ENCODE data around the gene WDR19.
A peak's percentile ranks its signal among the peaks of the same experiment; 100 is the strongest.
"Not testable (repeated sequence)": the region's sequence is repeated elsewhere in the genome, so short reads cannot be mapped to it uniquely, and the experiment has no call there.

WDR19 gene

DNA sequence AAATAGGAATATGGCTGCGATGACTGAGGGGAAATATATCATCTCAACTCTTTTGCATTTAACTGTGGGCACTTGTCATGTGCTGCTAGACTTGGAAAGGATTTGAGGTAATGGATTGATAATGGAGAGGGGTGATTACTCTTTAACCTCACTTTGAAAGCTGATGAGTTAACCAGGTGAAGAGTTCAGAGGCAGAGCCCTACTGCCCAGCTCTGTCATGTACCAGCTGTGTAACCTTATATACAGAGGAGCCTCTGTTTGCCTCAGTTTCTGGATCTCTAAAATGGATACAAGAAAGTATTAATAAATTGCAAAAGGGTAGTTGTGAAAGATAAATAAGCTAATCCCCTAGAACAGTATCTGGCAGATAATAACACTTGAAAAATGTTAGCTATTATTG lies 51.5 kb downstream of the WDR19 start:
- no peak for DNase-seq

DNA sequence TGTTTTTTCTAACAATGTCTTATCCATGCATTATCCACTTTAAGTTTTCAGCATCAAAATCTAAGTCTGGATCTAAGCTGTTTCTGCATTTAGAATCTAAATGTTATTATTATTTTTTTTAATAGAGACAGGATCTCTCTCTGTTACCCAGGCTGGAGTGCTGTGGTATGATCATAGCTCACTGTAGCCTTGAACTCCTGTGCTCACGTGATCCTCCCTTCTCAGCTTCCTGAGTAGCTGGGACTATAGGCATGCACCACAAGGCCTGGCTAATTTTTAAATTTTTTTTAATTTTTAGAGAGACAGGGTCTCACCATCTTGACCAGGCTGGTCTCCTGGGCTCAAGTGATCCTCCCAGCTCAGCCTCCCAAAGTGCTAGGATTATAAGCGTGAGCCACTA lies 52.7 kb downstream of the WDR19 start:
- DNase-seq = no peak

DNA sequence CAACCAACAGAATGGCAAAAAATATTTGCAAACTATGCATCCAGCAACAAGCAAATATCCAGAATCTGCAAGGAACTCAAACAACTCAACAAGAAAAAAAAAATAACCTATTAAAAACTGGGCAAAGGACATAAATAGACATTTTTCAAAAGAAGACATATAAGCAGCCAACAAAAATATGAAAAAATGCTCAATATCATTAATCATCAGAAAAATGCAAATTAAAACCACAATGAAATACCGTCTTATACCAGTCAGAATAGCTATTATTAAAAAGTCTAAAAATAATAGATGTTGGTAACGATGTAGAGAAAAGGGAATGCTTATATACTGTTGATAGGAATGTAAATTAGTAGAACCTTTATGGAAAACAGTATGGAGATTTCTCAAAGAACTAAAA lies 53.4 kb downstream of the WDR19 start:
- DNase-seq = no peak

DNA sequence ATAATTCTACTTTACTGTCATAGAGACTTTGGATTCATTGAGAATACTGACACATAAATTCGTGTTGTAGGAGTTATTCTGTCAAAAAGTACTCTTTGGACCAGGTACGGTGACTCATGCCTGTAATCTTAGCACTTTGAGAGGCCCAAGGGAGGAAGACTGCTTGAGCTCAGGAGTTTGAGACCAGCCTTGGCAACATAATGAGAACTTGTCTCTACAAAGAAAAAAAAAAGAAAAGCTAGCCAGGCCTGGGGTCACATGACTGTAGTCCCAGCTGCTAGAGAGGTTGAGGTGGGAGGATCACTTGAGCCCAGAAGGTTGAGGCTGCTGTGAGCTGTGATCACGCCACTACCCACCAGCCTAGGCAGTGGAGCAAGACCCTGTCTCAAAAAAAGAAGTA lies 54.9 kb downstream of the WDR19 start:
- DNase-seq = no peak

DNA sequence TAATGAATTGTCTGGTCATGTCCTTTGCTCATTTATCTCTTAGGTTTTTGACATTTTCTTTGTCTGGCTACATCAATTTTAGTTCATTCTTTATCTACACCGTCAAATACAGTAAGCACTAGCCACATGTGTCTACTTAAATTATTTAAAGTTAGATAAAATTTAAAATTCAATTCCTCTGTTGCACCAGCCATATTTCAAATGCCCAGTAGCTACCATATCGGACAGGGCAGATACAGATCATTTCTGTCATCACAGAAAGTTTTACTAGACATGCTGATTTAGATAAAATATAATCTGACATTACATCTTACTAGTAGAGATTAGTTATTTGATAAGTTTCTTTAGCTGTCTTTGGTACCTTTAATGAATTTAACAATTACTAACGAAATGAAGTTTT lies 61.1 kb downstream of the WDR19 start:
- no peak for DNase-seq

DNA sequence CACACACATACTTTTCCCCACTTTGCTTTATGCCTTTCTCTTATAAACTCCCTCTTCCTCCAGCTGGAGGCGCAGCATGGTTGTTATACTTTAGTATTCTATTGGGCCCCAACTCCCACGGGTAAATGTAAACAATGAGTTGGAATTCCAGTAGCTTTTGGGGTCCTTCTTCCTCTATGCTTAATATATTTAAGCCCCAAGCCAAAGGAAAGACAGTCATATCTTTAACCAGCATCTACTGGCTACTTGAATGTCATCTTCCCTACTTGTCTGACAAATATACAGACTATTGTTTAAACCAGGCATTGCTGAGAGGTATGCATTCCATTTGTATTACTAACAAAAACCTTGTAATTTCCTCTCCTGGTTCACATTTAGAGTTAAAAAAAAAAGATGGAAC lies 72.9 kb downstream of the WDR19 start:
- DNase-seq = no peak

DNA sequence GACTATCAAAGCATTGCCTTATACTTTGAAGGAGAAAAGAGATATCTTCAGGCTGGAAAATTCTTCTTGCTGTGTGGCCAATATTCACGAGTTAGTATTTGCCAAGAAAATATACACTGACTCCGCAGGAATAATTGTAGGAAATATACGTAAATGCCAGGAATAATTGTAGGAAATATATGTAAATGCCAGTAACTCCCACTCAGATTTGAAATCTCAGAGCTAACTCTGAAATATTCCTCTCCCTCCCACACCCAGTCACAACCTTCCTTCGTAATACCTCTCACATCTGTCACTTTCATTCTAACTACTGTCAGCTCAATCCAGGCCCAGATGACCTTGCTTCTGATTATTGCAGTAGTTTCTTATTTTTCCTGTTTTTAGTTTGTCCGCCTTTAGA lies 73.5 kb downstream of the WDR19 start:
- DNase-seq = no peak

DNA sequence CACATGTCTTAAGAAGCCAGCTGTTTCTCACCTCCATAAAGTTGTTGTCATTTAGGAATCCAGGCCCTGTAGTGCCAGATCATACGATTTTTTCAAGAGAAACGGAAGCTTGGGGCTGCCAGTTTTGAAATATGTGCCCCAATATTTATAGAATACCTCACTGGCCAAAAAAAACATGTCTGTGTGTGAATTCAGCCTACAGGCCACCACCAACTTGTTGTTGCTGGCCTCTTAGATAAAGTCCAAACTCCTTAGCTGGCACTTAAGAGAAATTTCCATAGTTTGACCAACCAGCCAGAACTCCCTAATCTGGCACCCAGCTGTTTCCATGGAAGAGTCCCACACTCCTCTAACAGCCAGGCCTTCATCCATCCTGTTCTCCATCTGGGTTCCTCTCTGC lies 74.1 kb downstream of the WDR19 start:
- DNase-seq = no peak

DNA sequence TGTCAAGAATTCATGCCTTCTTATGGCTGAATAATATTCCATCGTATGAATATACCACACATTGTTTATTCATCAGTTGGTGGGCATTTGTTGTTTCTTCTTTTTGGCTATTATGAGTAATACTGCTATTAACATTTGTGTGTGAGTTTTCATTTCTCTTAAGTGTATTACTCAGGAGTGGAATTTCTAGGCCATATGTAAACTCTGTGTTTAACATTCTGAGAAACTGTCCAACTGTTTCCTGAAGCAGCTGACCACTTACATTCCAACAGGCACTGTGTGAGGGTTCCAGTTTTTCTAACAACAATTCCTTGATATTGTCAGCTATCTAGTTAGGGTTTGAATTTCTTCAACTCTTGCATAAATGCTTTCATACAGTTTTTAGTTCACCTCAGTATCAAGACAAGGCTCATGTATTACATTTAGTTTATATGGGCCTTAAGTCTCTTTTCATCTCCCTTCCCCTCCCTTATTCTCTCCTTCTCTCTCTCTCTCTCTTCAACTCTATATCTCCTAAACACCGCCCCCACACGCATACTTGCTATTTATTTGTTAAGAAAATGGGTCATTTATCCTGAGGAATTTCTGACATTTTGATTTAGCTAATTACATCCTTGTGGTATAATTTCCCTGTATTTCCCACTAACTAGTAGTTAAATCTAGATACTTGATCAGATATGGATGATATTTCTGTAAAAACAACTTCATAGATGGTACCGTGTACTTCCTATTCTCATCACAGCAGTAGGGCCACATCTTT lies 77.4 kb downstream of the WDR19 start:
- no peak for DNase-seq

DNA sequence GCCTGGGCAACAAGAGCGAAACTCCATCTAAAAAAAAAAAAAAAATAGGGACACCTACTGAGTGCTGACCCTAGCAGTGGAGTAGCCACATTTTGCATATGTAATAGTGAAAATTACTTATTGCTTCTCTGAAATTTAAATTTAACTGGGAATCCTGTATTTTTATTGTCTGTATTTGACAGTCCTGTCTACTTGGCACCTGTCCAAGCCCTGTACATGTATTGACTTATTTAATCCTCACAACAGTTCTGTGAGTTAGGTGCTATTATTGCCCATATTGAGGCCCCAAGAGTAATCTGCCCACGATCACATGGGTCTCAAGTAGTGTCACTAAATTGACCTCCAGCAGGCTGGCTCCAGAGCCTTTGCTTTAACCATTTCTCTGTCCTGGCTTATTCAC lies 81.6 kb downstream of the WDR19 start:
- no peak for DNase-seq

DNA sequence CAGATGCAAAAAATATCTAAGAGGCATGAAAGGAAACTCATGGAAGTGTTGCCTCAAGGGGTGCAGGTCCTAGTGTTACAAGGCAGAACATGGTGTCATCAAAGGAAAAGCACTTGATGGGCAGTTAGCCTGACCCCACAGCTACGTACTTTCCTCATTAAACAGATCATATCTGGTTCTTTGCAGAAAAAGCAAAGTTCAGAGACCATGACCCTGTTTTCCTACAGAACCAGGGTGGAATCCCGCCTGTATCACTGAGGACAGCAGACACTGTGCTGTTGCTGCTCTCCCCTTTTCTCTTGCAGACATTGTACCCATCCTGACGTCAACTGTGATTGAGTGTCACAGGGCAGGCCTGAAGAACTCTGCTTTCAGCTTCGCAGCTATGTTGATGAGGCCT lies 92.2 kb downstream of the WDR19 start:
- DNase-seq = no peak

DNA sequence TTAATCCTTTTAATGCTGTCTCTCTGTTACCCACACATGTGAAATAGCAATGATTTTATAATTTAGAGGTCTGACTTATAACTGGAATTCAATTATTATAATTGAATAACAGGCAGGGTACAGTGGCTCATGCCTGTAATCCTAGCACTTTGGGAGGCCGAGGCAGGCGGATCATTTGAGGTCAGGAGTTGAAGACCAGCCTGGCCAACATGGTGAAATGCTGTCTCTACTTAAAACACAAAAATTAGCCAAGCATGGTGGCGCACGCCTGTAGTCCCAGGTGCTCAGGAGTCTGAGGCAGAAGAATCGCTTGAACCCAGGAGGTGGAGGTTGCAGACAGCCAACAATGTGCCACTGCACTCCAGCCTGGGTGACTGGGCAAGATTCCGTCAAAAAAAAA lies 95.3 kb downstream of the WDR19 start:
- DNase-seq = not testable (repeated sequence)

DNA sequence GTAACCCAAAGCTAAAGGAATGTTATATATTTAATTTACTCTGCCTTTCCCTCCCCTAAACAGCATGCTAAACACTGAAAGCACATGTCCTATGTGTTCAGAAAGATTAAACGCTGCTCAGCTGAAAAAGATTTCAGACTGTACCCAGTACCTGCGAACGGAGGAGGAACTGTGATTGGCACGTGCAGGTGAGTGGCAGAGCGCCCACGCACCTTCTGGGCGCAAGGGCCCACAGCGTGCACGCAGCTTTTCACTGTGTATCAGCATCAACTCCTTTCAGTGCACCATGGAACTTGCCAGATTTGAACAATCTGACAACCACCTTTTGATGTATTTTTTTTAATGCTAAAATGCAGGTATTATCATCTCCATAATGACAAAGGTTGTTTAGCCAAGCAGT lies 96.1 kb downstream of the WDR19 start:
- DNase-seq = no peak

DNA sequence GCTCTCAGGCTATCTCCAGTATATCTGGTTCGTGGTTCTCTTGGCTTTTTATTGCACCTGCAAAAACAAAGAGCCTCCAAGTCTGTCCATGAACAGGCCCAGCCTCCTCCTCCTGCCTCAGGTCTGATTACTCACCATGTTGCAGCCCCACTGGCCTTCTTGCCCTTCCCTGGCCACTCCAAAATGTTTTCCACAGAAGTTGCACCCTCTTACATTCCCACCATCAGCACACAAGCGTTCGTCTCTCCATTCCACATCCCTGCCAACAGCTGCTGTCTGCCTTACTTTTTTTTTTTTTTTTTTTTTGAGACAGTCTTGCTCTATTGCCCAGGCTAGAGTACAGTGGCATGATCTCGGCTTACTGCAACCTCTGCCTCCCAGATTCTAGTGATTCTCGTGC lies 97.1 kb downstream of the WDR19 start:
- no peak for DNase-seq

DNA sequence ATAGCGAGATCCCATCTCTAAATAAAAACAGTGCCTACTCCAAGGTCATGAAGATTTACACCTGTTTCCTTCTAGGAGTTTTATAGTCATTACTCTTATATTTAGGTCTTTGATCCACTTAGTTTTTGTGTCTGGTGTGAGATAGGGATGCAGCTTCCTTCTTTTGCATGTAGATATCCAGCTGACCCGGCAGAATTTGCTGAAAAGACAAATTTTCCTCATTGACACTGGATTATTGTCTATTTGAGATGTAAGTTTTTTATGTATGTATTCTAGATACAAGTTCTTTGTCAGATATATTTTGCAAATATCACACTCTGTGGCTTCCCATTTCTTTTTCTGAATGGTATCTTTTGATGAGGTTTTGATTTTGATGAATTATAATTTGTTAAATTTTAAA lies 98.4 kb downstream of the WDR19 start:
- no peak for DNase-seq

DNA sequence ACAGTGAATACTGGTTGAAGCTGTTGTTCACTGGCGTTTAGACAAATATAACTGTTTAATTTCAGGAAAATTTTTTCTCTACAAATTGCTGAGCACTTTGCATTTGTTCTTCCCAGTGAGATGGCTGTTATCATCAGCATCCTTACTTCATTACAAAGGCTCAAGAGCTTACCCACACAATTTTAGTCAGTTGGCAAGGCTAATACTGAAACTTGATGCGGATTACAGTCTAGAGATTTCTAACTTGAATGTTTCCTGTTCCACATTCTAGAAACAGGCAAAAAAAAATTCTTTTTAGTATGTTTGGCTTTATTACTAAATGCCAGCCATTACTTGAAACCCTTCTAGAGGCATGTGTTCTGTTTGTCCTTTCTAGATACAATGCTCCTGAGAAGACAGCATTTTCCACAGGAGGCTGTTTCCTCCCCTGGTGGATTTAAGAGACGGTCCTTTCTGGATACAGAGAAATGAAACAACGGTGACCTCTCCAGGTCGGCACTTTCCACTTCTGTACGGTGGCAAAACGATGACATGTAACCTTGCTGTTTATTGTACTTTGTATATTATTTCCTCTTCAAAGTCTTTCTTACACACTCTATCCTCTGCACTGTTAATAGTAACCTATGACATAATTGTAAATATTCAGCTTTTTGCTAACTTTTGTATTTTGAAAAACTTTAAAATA lies 102.9 kb downstream of the WDR19 start:
- DNase-seq = peak; percentile 63

DNA sequence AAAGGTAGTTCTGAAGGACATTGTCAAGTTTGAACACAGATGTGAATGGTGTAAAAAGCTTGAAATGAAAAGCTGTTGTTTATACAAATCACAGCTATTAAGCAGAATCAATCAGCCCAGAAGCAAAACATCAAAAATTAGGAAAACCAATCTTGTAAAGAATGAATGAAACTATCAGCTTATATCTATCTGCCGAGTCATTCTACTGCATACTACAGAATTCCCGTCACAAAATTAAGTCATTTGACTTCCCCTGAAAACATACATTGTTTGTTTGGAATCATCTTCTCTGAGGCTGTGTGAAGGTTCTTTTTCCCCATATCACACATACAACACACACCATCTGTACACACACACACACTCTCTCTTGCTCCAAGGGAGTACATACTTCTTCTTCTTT lies 103.5 kb downstream of the WDR19 start:
- no peak for DNase-seq

DNA sequence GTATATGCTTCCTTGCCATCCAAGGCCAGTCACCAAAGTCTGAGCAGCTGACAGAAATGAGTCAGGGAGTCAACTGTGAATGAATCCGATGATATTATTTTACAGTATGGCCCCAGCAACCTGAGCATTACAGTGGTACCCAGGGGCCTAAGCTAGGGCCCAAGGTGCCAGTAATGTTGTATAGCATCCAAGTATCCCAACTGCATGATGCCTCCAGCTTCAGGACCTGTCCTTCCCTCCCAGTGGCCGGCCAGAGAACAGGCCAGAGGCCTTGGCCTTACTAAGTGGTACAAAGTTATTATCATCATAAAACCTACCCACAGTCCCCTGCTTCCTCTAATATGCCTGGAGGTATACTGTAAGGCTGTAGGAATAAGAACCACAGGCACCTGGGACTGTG lies 103.9 kb downstream of the WDR19 start:
- DNase-seq = no peak

DNA sequence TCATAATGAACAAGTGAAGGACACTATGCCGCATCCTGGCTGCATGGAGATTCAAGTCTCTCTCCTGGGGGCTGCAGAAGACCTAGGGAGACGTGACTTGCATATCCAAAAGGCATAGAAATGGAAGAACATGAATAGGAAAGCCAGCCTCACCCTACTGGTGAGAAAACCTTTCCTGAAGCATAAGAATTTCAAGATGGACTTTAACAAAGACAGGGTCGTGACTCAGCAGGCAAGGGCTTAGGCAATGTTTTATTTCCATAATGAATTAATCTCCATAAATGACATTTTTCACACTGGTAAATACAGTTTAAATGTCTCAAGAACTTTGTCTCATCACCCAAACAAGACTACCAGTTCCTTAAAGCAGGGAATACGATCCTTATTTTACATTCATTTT lies 104.9 kb downstream of the WDR19 start:
- no peak for DNase-seq

DNA sequence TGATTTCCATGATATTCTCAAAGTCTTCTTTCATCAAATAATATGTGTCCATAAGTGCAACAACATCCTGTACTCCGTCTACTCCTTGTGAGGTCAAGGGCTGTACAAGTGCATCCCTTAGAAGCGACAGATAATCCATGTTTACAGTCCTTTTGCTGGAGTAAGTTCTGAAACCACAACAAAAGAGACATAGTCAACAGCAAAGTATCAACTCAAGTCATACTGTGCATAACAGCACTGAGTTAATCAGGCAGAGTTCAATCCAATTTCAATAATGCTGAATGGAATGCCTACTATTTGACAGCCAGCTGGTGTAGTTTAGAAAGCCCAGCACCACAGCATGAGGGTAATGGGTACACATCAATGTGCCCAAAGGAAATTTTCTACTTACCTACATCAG lies 109.4 kb downstream of the WDR19 start:
- peak; percentile 24 for DNase-seq

DNA sequence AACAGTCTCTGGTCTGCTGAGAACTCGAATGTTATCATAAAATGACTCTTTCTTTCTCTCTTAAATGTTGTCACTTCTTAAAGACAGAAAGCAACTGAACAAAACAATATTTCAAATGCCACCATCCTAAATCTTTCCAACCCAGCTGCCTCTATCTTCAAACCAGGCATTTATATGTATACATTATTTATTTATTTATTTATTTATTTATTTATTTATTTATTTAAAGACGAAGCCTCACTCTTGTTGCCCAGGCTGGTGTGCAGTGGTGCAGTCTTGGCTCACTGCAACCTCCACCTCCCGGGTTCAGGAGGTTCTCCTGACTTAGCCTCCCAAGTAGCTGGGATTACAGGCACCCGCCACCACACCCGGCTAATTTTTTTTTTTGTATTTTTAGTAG lies 110.1 kb downstream of the WDR19 start:
- DNase-seq = not testable (repeated sequence)

DNA sequence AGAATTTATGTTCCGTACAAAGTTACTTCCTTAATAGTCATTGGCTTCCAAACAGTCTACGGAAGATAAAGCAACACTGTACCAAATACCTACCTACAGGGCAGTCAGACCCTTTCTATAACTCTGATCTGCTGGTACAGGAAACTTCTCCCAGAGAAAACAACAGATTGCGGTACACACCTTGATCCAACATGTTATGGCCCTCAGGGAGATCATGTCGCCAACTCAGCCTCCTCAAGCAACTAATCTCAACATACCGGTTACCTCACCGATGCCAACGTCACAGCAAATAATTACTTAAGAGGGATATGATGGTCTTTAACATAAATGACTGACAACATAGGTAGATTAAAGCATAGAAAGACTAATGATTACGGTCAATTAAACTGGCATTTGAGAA lies 113.5 kb downstream of the WDR19 start:
- DNase-seq = no peak

DNA sequence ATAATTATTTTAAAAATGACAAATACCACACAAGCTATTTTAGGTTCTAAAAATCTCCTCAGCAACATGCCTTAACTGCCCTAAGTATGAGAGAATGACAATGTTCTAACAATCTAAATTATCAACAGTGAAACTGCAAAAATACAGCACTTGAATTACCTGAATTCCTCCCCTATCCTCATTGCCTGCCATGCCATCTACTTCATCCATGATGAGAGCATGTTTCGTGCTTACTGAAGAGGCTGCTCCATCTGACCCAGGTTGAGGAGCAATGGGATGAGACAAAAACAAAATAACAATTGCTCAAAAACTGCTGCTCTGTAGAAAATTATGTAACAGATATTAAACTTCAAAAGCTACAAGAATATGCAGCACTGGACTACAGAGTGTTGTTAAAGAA lies 120.6 kb downstream of the WDR19 start:
- DNase-seq = no peak

DNA sequence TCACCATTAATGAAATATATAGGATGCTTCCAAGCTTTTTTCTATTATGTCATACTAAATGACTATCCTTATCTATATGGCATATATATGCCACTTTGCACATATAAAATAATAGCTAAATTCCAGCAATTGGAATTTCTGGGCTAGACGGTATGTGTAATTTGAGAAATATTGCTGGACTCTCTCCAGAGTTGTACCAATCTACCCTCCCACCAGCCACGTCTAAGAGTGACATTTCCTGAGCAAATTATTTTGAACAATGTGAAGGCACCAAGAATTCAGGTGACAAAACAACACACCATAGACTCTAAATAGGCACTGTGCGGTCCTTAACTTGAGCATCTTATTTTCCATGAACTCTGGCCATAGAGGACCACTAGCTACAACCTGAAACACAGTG lies 121.5 kb downstream of the WDR19 start:
- DNase-seq = no peak

DNA sequence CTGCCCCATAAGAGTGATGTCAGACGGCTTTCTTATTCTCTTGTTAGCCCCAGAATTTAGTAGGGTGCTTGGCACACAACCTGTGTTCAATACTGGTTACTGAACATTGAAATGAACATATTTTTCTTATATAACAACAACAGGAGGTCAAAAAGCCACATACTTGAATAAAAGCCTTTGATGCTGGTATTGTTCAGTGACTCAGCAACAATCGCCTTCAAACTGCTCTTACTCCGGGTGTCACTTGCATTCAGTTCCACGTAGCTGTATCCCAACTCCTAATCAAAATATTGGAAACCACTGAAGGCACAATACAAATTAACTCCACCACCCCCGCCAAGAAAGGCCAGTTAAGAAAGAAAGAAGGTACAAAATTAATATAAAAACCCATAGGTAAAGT lies 122.3 kb downstream of the WDR19 start:
- DNase-seq = no peak

All from activated CD4-positive, alpha-beta T cell treated with anti-CD3 and anti-CD28 coated beads, Interleukin-2, Interleukin-6, amounts not matched to agents 100 ng/mL and 50 ng/mL, durations not matched to agents 16 hours and 8 hours (primary cell).